Hematopoietic multipotent progenitor cell treated with erythropoietin and hydrocortisone succinate and interleukin-3 and kit ligand, for 4 days (in vitro differentiated cells): ENCODE results near the gene FAM118A.
"Not testable (repeated sequence)": the region's sequence is repeated elsewhere in the genome, so short reads cannot be mapped to it uniquely, and the experiment has no call there.

Experiments used
- DNase-seq: peaks from one replicate; pipeline ENCODE4 v3.0.0-alpha.2; 2015

FAM118A gene

DNA sequence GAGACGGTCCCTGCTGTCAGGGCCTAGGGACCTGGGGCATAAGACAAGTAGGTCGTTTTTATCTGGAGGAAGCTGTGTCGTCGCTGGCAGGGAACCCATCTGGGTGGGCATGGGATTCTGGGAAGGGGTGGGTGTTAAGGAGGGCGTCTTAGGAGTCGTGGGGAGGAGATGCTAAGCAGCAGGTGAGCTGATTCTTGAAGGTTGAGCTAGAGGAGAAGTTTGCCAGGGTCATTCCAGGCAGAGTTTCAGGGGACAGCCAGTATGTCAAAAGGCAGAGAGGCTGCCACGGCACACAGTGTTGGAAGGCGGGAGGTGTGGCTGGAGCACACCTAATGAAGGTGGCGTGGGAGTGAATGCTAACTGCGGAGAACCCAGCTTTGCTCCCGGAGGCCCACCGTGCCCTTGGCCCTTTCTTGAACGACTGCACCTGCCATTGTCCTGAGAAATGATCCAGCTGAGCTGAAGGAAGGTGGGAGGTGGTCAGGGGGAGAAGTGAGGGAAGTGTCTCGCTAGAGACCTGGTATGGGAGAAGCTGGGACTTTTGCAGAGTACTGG, 1.3 kb downstream of the FAM118A start:
- DNase-seq = no peak

DNA sequence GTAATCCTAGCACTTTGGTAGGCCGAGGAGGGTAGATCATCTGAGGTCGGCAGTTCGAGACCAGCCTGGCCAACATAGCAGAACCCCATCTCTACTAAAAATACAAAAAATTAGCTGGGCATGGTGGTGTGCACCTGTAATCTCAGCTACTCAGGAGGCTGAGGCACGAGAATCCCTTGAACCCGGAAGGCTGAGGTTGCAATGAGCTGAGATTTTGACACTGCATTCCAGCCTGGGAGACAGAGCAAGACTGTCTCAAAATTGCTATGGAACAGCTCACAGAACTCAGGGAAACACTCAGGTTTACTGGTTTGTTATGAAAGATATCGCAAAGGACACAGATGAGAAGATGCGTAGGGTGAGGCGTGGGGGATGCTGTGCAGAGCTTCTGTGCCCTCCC, 2.7 kb downstream of the FAM118A start:
- no peak for DNase-seq

DNA sequence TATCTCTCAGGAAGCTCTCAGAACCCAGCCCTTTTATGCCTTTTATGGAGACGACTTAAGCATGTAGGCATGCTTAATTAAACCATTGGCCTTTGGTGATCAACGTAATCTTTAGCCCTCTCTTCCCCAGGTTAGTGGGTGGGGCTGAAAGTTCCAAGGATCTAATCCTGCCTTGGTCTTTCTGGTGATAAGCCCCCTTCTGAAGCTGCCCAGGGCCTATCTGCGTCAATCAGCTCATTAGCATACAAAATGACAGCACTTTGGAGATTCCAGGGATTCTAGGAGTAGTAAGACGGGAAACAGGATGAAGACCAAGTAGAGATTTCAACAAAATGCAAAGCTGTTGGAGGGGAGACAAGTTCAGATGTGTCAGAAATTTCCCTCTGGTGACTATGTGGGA, 3.1 kb downstream of the FAM118A start:
- no peak for DNase-seq

DNA sequence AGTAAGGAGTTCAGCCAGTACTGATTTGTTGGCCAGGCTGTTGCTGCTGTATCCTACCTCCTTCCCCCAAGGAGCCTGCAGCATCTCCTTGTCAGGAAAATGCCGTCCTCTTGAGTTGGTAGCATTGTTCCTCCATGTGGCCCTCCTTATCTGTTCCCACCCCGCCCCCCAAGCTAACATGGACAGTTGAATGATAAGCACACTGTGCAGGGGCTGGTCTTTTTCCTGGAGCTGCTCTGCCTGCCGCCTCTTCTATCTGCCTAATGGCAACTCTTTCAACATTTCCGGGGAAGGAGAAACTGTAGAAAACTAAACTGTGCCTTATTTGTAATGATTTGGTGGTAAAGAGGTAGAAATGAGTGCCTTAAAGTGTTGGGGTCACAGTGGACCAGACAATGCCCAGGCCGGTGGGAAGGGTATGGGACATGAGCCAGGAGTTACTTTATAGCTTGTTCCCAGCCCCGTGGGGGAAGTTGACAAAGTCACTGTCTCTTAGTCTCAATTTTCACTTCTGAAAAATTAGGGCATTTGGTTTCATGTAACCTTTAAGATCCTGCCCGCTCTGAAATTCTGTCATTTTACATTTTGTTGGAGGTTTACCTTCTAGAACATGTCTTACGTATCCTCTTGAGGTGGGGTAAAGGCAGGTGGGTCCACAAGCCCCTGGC, 4.5 kb downstream of the FAM118A start:
- peak; percentile 94 for DNase-seq

DNA sequence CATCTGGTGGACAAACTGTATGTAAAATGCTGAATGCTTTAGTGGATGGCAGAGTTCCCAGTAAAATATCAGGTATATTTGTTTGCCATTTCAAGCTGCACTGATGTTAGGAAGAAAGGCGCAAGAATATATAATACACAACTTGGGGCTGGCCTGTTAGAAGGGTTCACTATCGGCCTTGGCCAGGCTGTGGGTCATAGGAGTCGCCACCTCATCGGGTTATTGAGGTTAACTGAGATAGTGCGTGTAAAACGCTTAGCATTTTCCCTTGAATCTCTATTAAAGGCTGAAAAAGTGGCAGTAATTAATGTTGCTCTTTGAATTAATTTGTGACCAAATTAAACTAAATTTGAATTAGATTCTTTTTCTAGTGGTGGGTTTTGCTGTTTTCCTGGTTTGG, 5.1 kb downstream of the FAM118A start:
- DNase-seq = peak; percentile 70

- no peak for DNase-seq
Measured at GRCh38 chr22:45316796-45317526, 7.2 kb downstream of the FAM118A start.

- no peak for DNase-seq
Measured at GRCh38 chr22:45317551-45318167, 7.9 kb downstream of the FAM118A start.

- peak; percentile 66 for DNase-seq
Measured at GRCh38 chr22:45318168-45318557, 8.4 kb downstream of the FAM118A start.

- no peak for DNase-seq
Measured at GRCh38 chr22:45318558-45319323, 9.0 kb downstream of the FAM118A start.

- no peak for DNase-seq
Measured at GRCh38 chr22:45319324-45319685, 9.6 kb downstream of the FAM118A start.

DNA sequence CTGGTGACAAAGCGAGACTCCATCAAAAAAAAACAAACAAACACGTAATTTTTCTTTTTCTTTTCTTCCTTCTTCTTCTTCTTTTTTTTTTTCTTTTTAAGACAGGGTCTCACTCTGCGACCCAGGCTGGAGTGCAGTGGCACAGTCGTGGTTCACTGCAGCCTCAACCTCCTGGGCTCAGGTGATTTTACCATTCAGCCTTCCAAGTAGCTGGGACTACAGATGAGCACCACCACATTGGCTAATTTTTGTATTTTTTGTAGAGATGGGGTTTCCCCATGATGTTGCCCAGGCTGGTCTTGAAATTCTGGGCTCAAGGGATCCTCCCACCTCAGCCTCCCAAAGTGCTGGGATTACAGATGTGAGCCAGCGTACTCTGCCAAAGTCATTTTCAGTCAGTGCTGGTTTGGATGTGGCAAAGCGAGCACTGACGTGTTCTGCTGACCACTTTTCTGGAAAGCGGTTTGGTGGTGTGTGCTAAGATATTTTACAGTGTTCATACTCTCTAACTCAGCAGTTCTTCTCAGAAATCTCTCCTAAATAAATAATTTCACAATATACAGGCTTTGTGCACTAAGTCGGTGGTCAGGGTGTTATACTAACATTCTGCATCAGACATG, 10.7 kb downstream of the FAM118A start:
- no peak for DNase-seq

DNA sequence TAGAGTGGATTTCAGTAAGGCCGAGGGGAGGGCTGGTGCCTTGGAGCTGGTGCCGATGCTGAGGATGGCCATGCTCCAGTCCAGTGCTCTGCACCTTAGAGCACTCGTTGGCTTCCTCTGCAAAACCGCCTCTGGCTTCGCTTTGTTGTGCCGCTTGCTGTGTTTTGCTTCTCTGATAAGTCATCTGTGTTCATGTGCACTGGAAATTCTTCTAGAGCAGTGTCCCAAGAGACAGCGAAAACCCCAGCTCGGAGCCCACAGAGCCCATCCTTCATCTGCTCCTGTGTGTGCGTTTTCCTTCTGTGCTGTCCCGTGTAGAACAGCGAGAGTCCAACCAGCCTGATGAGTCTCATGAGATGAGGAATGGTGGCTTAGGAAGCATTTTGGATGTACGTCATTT, 12.1 kb downstream of the FAM118A start:
- no peak for DNase-seq

- DNase-seq = no peak
Measured at GRCh38 chr22:45322873-45323525, 13.3 kb downstream of the FAM118A start.

- no peak for DNase-seq
Measured at GRCh38 chr22:45323695-45324094, 14.0 kb downstream of the FAM118A start.

GRCh38 chr22:45324311-45324711, 14.6 kb downstream of the FAM118A start:
- no peak for DNase-seq

DNA sequence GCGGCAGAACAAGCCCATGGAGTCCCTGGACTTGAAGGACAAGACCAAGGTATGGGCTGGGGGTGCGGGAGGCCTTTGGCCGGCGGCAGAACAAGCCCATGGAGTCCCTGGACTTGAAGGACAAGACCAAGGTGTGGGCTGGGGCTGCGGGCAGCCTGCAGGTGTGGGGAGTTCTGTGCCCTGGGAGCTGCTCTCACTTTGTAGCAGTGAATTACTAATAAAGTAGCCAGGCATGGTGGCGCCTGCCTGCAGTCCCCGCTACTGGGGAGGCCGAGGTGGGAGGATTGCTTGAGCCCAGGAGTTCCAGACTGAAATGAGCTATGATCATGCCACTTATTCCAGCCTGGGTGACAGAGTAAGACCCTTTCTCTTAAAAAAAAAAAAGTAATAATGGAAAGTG, 18.5 kb downstream of the FAM118A start:
- not testable (repeated sequence) for DNase-seq

- DNase-seq = no peak
Measured at GRCh38 chr22:45328822-45329529, 19.2 kb downstream of the FAM118A start.

- no peak for DNase-seq
Measured at GRCh38 chr22:45329530-45329936, 19.8 kb downstream of the FAM118A start.

GRCh38 chr22:45330548-45330947, 20.8 kb downstream of the FAM118A start:
- no peak for DNase-seq

DNA sequence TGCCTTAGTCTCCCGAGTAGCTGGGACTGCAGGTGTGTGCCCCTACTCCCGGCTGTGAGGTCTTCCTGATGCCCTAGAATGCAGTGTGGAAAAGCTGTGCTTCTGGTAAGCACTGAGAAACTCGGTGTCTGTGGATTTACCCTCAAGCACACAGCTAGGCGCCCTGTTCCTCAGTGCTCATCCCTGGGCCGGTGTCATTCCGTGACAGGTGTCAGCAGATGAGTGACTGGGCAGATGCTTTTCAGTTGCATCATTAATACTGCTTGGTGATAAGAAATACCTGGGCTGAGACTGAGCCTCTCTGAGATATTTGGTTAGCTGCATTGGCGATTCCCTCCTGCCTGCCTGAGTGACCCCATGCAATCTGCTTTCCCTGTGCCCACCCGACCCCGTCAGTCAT, 21.8 kb downstream of the FAM118A start:
- DNase-seq = no peak

- DNase-seq = no peak
Measured at GRCh38 chr22:45332001-45332400, 22.3 kb downstream of the FAM118A start.

- no peak for DNase-seq
Measured at GRCh38 chr22:45334068-45334467, 24.3 kb downstream of the FAM118A start.
